ENCODE data around the gene RGS18.

GRCh38 chr1:192131914-192132313 is 26.3 kb upstream of the RGS18 start:
- no peak for TF ChIP-seq HNRNPH1 (optimal IDR thresholded peaks at IDR 0.05; ENCODE audit: low read depth, low read length)
- no peak for TF ChIP-seq NFE2L2 (IDR thresholded peaks at IDR 0.05; ENCODE audit: low read length)
